SK-N-SH (cell line): Measurements from ENCODE around the gene TARS3. TPM values are rescaled to one million over a fixed set of nuclear protein-coding genes. Genes with fewer than 3 reads are reported as not detected.

ENCODE experiments used
- CTCF ChIA-PET: fragments of 300-600, 350-600 bp; formaldehyde crosslinking; extraction: SDS; loops from one replicate; lab custom pipeline; 2021; lab: Yijun Ruan, JAX
- POLR2A ChIA-PET: fragments of 350-600 bp; sonication (Branson Sonifier 250); formaldehyde crosslinking; extraction: SDS; loops from one replicate; lab custom pipeline; 2020; ENCODE audit warnings: antibody characterized with exemption, inconsistent platforms; lab: Yijun Ruan, JAX
- DNase-seq: peaks from one replicate; pipeline ENCODE4 v3.0.0; 2012
- H2AFZ ChIP-seq: fragments of 200-600 bp; sonication (generic); 2 replicates; pipeline ENCODE4 v1.8.1; 2016; ENCODE audit warnings: antibody characterized with exemption, mild to moderate bottlenecking, low read depth
- H3F3A ChIP-seq: fragments of 200-600 bp; sonication (generic); replicated peaks from 2 replicates; pipeline ENCODE3; 2016; ENCODE audit warnings: antibody characterized with exemption, mild to moderate bottlenecking; ENCODE audit not compliant: insufficient read depth
- H3K27ac ChIP-seq, 2 experiments: fragments of 200-500 bp in 1 of 2; fragments of 200-600 bp in 1 of 2; sonication (Bioruptor generic) in 1 of 2; sonication (generic), shearing (Covaris generic) in 1 of 2; 2 replicates each; pipeline versions ENCODE4 v1.5.1 to v1.6.1; 2014 to 2016; ENCODE audit warnings: low read depth in 2 of 2, inconsistent platforms in 1 of 2, low read length in 1 of 2, mild to moderate bottlenecking in 1 of 2, mixed read lengths in 1 of 2
- H3K27me3 ChIP-seq: fragments of 200-600 bp; sonication (generic), shearing (Covaris generic); 2 replicates; pipeline ENCODE4 v1.6.1; 2016; ENCODE audit warnings: mixed run types; ENCODE audit not compliant: insufficient read depth
- H3K36me3 ChIP-seq, 2 experiments: fragments of 200-500 bp in 1 of 2; fragments of 200-600 bp in 1 of 2; sonication (Bioruptor generic) in 1 of 2; sonication (generic) in 1 of 2; replicated peaks in 1 of 2; 2 replicates each; pipeline versions ENCODE3 to v1.5.1; 2014 to 2016; ENCODE audit warnings: low read length in 1 of 2, mild to moderate bottlenecking in 1 of 2; ENCODE audit not compliant: insufficient read depth in 2 of 2, control insufficient read depth in 1 of 2
- H3K4me1 ChIP-seq, 2 experiments: fragments of 200-500 bp in 1 of 2; fragments of 200-600 bp in 1 of 2; sonication (Bioruptor generic) in 1 of 2; sonication (generic), shearing (Covaris generic) in 1 of 2; 2 replicates each; pipeline versions ENCODE4 v1.5.1 to v1.6.1; 2014 to 2016; ENCODE audit warnings: low read depth in 1 of 2, low read length in 1 of 2, mixed run types in 1 of 2; ENCODE audit not compliant: insufficient read depth in 2 of 2, control insufficient read depth in 1 of 2
- H3K4me2 ChIP-seq: fragments of 200-600 bp; sonication (generic), shearing (Covaris generic); 2 replicates; pipeline ENCODE4 v1.6.1; 2017; ENCODE audit warnings: mixed run types
- H3K4me3 ChIP-seq, 2 experiments: fragments of 200-500 bp in 1 of 2; fragments of 200-600 bp in 1 of 2; sonication (Bioruptor generic) in 1 of 2; sonication (generic), shearing (Covaris generic) in 1 of 2; 2 replicates each; pipeline versions ENCODE4 v1.5.1 to v1.8.1; 2014 to 2016; ENCODE audit warnings: low read depth in 2 of 2, inconsistent platforms in 1 of 2, low read length in 1 of 2, mild to moderate bottlenecking in 1 of 2, mixed read lengths in 1 of 2, moderate library complexity in 1 of 2
- H3K79me2 ChIP-seq: fragments of 200-600 bp; sonication (generic); 2 replicates; pipeline ENCODE4 v1.8.1; 2017; ENCODE audit warnings: mild to moderate bottlenecking; ENCODE audit not compliant: insufficient read depth
- H3K9ac ChIP-seq: fragments of 200-600 bp; sonication (generic); 2 replicates; pipeline ENCODE4 v1.6.1; 2017; ENCODE audit warnings: mixed run types
- H3K9me2 ChIP-seq: fragments of 200-600 bp; sonication (generic); 2 replicates; pipeline ENCODE4 v1.6.1; 2017; ENCODE audit warnings: mixed run types
- H3K9me3 ChIP-seq: fragments of 200-600 bp; sonication (generic); 2 replicates; pipeline ENCODE4 v1.6.1; 2017; ENCODE audit warnings: mixed run types, mild to moderate bottlenecking, moderate library complexity
- H4K20me1 ChIP-seq: fragments of 200-600 bp; sonication (generic); 2 replicates; pipeline ENCODE4 v1.6.1; 2017; ENCODE audit warnings: mild to moderate bottlenecking, mixed run types; ENCODE audit not compliant: insufficient read depth
- ELF1 ChIP-seq: IDR thresholded peaks from 2 replicates; pipeline ENCODE4 v1.4.0; 2012
- JUND ChIP-seq: IDR thresholded peaks from 2 replicates; pipeline ENCODE4 v1.4.0; 2012
- NFIC ChIP-seq: IDR thresholded peaks from 2 replicates; pipeline ENCODE4 v1.4.0; 2012; ENCODE audit warnings: borderline replicate concordance
- NRF1 ChIP-seq: IDR thresholded peaks from 2 replicates; pipeline ENCODE4 v1.6.1; 2012; ENCODE audit warnings: low read depth, mild to moderate bottlenecking, low read length
- POLR2AphosphoS5 ChIP-seq: IDR thresholded peaks from 2 replicates; pipeline ENCODE4 v1.6.1; 2012; ENCODE audit warnings: low read depth, low read length
- RAD21 ChIP-seq: IDR thresholded peaks from 2 replicates; pipeline ENCODE4 v1.6.1; 2012; ENCODE audit warnings: mild to moderate bottlenecking, low read length
- RCOR1 ChIP-seq: fragments of 150-350 bp; IDR thresholded peaks from 2 replicates; pipeline ENCODE4 v1.6.1; 2017; ENCODE audit warnings: antibody characterized with exemption, low read length
- RFX5 ChIP-seq: IDR thresholded peaks from 2 replicates; pipeline ENCODE4 v1.6.1; 2012; ENCODE audit warnings: mild to moderate bottlenecking, improper control_type of control experiment, low read length
- TAF1 ChIP-seq: IDR thresholded peaks from 2 replicates; pipeline ENCODE4 v1.6.1; 2012; ENCODE audit warnings: low read depth, mild to moderate bottlenecking, low read length, moderate library complexity, borderline replicate concordance
- TCF12 ChIP-seq: IDR thresholded peaks from 2 replicates; pipeline ENCODE4 v1.4.0; 2012
- WGBS: methylation state at CpG from one replicate; pipeline ENCODE4 v1.1.6; 2017; ENCODE audit warnings: low lambda C conversion rate; 5-methylcytosine and 5-hydroxymethylcytosine counted together
- polyA plus RNA-seq, 3 experiments: library from polyadenylated mRNA; depleted of rRNA; stranded (reverse); fragments of >200 nt; gene quantifications; 2 replicates each; pipeline ENCODE4 v1.2.3, GENCODE V29; 2012
- TF ChIP-seq, protein P1 (sequence below): IDR thresholded peaks from 2 replicates; pipeline ENCODE4 v1.4.0; 2012; ENCODE audit warnings: low read depth
- TF ChIP-seq, protein P2 (sequence below): IDR thresholded peaks from 2 replicates; pipeline ENCODE4 v1.6.1; 2012; ENCODE audit warnings: mild to moderate bottlenecking, low read depth, low read length, moderate library complexity
- TF ChIP-seq, protein P3 (sequence below): fragments of 200-600 bp; sonication (generic); IDR thresholded peaks from 2 replicates; pipeline ENCODE4 v1.6.1; 2017; ENCODE audit warnings: antibody characterized with exemption, mild to moderate bottlenecking, moderate library complexity

The TARS3 gene
- polyA plus RNA-seq, 1 of the 3 experiments (the other 2 are of a cell fraction): 3.5 TPM

DNA sequence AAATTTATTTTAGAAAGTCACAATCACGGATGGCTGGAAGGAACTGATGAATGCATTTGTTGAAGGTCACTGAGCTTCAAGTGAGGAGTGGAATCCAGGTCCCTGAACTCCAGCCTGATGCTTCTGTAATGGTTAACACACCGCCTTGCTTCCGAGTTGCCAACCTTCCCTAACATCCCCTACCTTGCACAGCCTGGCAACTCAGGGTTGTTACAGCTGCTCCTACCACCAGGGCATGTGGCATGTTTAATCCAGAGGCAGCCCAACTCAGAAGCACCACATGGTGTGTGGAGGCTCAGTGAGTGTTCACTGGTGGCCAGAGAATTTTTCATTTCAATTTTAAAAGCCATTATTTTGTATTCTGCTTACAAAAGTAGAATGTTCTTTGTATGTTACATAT, 77.0 kb downstream of the TARS3 start (continued):
- TF ChIP-seq, protein P1, sequence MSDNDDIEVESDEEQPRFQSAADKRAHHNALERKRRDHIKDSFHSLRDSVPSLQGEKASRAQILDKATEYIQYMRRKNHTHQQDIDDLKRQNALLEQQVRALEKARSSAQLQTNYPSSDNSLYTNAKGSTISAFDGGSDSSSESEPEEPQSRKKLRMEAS: no peak
- TF ChIP-seq NFIC: no peak
- no peak for TF ChIP-seq ELF1
- TF ChIP-seq, protein P2, sequence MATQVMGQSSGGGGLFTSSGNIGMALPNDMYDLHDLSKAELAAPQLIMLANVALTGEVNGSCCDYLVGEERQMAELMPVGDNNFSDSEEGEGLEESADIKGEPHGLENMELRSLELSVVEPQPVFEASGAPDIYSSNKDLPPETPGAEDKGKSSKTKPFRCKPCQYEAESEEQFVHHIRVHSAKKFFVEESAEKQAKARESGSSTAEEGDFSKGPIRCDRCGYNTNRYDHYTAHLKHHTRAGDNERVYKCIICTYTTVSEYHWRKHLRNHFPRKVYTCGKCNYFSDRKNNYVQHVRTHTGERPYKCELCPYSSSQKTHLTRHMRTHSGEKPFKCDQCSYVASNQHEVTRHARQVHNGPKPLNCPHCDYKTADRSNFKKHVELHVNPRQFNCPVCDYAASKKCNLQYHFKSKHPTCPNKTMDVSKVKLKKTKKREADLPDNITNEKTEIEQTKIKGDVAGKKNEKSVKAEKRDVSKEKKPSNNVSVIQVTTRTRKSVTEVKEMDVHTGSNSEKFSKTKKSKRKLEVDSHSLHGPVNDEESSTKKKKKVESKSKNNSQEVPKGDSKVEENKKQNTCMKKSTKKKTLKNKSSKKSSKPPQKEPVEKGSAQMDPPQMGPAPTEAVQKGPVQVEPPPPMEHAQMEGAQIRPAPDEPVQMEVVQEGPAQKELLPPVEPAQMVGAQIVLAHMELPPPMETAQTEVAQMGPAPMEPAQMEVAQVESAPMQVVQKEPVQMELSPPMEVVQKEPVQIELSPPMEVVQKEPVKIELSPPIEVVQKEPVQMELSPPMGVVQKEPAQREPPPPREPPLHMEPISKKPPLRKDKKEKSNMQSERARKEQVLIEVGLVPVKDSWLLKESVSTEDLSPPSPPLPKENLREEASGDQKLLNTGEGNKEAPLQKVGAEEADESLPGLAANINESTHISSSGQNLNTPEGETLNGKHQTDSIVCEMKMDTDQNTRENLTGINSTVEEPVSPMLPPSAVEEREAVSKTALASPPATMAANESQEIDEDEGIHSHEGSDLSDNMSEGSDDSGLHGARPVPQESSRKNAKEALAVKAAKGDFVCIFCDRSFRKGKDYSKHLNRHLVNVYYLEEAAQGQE: no peak
- TF ChIP-seq RCOR1: no peak
- no peak for TF ChIP-seq RAD21
- no peak for TF ChIP-seq TCF12
- no peak for TF ChIP-seq RFX5
- TF ChIP-seq JUND: no peak

DNA sequence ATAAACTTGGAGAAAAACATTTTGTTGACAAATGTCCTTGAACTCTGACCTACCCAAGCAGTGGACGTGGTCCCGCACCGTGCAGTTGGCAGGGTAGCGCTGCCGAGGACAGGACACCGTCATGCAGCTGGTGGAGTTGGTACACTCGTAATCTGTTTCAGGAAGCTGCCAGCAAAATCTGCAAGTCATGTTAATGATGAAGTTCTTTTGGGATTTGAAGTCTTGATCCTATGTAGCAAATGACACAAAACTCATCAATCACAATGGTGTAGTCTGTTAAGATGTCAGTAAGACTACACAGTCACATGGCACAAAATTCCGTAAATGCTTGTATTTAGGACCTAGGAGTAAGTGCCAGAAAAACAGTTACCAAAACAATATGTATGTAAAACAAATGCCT, 77.6 kb downstream of the TARS3 start:
- POLR2A ChIA-PET: no interaction called here
- no peak overlapping the region; a peak in 1 of 4 replicates for H3K27ac ChIP-seq

More for the DNA sequence above, 77.6 kb downstream of the TARS3 start:
- H3K36me3 ChIP-seq: peaks cover 69 to 72% of the 10 kb centered on the region in 2 experiments
- H3K9me3 ChIP-seq: no peaks in the 10 kb centered on the region
- no peak for DNase-seq
- H3F3A ChIP-seq: peaks cover 26% of the 10 kb centered on the region
- no peak for TF ChIP-seq NRF1
- no peak for TF ChIP-seq JUND
- TF ChIP-seq, protein P3, sequence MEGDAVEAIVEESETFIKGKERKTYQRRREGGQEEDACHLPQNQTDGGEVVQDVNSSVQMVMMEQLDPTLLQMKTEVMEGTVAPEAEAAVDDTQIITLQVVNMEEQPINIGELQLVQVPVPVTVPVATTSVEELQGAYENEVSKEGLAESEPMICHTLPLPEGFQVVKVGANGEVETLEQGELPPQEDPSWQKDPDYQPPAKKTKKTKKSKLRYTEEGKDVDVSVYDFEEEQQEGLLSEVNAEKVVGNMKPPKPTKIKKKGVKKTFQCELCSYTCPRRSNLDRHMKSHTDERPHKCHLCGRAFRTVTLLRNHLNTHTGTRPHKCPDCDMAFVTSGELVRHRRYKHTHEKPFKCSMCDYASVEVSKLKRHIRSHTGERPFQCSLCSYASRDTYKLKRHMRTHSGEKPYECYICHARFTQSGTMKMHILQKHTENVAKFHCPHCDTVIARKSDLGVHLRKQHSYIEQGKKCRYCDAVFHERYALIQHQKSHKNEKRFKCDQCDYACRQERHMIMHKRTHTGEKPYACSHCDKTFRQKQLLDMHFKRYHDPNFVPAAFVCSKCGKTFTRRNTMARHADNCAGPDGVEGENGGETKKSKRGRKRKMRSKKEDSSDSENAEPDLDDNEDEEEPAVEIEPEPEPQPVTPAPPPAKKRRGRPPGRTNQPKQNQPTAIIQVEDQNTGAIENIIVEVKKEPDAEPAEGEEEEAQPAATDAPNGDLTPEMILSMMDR: no peak
- no peak for TF ChIP-seq POLR2AphosphoS5
- no peak for TF ChIP-seq TCF12
- no peak for TF ChIP-seq RCOR1
- TF ChIP-seq RFX5: no peak
- TF ChIP-seq TAF1: no peak
- TF ChIP-seq ELF1: no peak
- CTCF ChIA-PET: interaction anchor here (1.0 to 2.0 kb wide), 3 partner anchors 12 to 357 kb away, joined by 3 to 5 read pairs (median 4); no protein-coding TSS in a partner anchor
- H3K4me3 ChIP-seq: no peak overlapping the region
- H3K79me2 ChIP-seq: peaks cover 47% of the 10 kb centered on the region
- H3K27me3 ChIP-seq: no peaks in the 10 kb centered on the region
- WGBS: 94% methylated on average over 8 of the region's 8 CpGs
- H3K4me1 ChIP-seq: peaks cover 29% of the 10 kb centered on the region in 2 experiments; a peak in 3 of 4 replicates
- H2AFZ ChIP-seq: no peak overlapping the region
- no peak overlapping the region for H3K9ac ChIP-seq
- no peaks in the 10 kb centered on the region for H3K9me2 ChIP-seq
- no peak overlapping the region for H3K4me2 ChIP-seq
- H4K20me1 ChIP-seq: peaks cover 19% of the 10 kb centered on the region
